GM18507 (cell line): ENCODE measurements around the gene FAM181B.

Source experiments
- DNase-seq: peaks from one replicate; pipeline ENCODE4 v3.0.0; 2011; ENCODE audit warnings: low read depth; ENCODE audit not compliant: insufficient read length; ENCODE audit errors: extremely low spot score
- FAIRE-seq: peaks from 2 replicates; lab custom pipeline; 2011; peaks lifted over from hg19 to GRCh38; lab: Jason Lieb, UNC

Gene FAM181B, protein sequence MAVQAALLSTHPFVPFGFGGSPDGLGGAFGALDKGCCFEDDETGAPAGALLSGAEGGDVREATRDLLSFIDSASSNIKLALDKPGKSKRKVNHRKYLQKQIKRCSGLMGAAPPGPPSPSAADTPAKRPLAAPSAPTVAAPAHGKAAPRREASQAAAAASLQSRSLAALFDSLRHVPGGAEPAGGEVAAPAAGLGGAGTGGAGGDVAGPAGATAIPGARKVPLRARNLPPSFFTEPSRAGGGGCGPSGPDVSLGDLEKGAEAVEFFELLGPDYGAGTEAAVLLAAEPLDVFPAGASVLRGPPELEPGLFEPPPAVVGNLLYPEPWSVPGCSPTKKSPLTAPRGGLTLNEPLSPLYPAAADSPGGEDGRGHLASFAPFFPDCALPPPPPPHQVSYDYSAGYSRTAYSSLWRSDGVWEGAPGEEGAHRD

DNA sequence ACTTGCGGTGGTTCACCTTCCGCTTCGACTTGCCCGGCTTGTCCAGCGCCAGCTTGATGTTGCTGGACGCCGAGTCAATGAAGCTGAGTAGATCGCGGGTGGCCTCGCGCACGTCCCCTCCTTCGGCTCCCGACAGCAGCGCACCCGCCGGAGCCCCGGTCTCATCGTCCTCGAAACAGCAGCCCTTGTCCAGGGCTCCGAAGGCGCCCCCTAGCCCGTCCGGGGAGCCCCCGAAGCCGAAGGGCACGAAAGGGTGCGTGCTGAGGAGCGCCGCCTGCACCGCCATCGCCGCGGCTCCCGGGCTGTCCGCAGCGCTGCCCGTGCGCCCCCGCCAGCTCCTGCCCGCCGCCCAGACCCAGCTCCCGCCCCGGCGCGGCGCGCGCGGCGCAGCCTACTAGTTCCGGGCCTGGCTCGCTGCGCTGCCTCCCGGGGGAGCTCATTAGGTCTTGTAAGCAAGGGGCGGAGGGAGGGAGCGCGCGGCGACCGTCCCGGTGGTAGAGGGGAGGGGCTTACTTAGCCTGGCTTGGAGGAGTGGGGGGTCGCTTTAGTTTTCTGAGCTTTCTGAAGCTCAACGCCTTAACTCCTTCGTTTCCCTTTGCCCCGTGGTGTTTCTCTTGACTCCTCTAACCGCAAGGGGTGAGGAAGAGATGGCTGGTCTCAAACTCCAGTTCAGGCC lies at the start of gene FAM181B:
FAM181B (minus strand) TSS at position 421 of the 676 bp plus-strand sequence; CDS start at position 286, 135 bp downstream.
- FAIRE-seq (no peak), DNase-seq (no peak)

DNA sequence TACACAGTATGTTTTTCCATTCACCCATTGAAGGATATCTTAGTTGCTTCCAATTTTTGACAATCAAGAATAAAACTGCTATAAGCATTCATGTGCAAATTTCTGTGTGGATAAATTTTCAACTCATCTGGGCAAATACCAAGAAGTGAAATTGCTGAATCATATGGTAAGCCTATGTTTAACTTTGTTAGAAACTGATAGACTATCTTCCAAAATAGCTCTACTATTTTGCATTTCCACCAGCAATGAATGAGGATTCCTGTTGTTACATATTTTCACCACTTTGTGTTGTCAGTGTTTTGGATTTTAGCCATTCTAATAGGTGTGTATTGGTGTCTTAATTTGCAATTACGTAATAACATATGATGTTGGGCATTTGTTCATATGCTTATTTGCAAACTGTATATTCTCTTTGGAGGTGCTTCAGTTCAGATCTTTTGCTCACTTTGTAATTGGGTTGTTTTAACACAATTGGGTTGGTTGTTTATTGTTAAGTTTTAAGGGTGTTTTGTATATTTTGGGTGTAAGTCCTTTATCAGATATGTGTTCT lies 49.2 kb upstream of the FAM181B start:
- FAIRE-seq, result no peak
- DNase-seq, result no peak

GRCh38 chr11:82778776-82779175 lies 45.1 kb upstream of the FAM181B start:
- FAIRE-seq (no peak), DNase-seq (no peak)

GRCh38 chr11:82776377-82776776 lies 42.7 kb upstream of the FAM181B start:
- DNase-seq (no peak), FAIRE-seq (no peak)

- peak; percentile 11 for DNase-seq
- peak; percentile 80 for FAIRE-seq
These were observed 42.2 kb upstream of the FAM181B start for GRCh38 chr11:82775736-82776346.

- FAIRE-seq, result no peak
- no peak for DNase-seq
These were observed 41.6 kb upstream of the FAM181B start for GRCh38 chr11:82775218-82775617.

DNA sequence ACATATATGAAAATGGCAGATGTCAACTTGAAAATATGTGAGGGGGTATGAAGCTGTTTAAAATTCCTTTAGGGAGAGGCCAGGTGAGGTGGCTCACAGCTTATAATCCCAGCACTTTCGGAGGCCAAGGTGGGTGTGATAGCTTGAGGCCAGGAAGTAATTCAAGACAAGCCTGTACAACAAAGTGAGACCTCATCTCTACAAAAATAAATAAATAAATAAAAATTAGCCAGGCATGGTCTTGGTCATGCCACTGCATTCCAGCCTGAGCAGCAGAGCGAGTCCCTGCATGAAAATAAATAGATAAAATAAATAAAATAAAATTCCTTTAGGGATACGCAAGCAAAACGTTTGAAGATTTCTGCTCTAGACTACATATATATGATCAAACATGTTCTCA lies 38.1 kb upstream of the FAM181B start:
- DNase-seq (no peak), FAIRE-seq (no peak)

DNA sequence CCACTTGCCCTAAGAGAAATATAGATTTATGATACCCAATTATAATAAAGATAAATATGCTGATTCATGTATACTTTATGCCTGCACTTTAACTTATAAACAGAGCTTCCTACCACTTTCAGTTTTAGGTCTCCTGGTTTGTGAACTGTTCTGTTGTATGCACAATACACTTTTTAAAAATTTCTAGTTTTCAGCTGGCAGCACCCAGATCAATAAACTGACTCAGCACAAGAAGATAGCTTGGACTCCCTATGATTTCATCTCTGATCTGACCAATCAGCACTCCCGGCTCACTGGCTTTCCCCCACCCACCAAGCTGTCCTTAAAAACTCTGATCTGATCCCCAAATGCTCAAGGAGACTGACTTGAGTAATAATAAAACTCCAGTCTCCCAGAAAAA lies 33.5 kb upstream of the FAM181B start:
- DNase-seq, result no peak

GRCh38 chr11:82765466-82766034 lies 31.9 kb upstream of the FAM181B start:
- DNase-seq, result no peak
- no peak for FAIRE-seq

More for the DNA sequence above, 33.5 kb upstream of the FAM181B start:
- FAIRE-seq, result no peak

GRCh38 chr11:82763167-82763566 lies 29.5 kb upstream of the FAM181B start:
- FAIRE-seq, result no peak

GRCh38 chr11:82759649-82760048 lies 26.0 kb upstream of the FAM181B start:
- FAIRE-seq, result no peak
- no peak for DNase-seq

More at GRCh38 chr11:82763167-82763566, 29.5 kb upstream of the FAM181B start:
- no peak for DNase-seq

GRCh38 chr11:82757660-82758357 lies 24.1 kb upstream of the FAM181B start:
- FAIRE-seq, result no peak

GRCh38 chr11:82756765-82757639 lies 23.3 kb upstream of the FAM181B start:
- FAIRE-seq (no peak), DNase-seq (no peak)

More at GRCh38 chr11:82757660-82758357, 24.1 kb upstream of the FAM181B start:
- no peak for DNase-seq

GRCh38 chr11:82754410-82754809 lies 20.7 kb upstream of the FAM181B start:
- FAIRE-seq, result no peak
- DNase-seq, result no peak

- FAIRE-seq, result no peak
These were observed 20.3 kb upstream of the FAM181B start for GRCh38 chr11:82753921-82754320.

GRCh38 chr11:82752801-82753200 lies 19.1 kb upstream of the FAM181B start:
- DNase-seq, result no peak
- no peak for FAIRE-seq

More at GRCh38 chr11:82753921-82754320, 20.3 kb upstream of the FAM181B start:
- DNase-seq, result no peak

- FAIRE-seq (no peak), DNase-seq (no peak)
These were observed 17.0 kb upstream of the FAM181B start for GRCh38 chr11:82750643-82751139.

DNA sequence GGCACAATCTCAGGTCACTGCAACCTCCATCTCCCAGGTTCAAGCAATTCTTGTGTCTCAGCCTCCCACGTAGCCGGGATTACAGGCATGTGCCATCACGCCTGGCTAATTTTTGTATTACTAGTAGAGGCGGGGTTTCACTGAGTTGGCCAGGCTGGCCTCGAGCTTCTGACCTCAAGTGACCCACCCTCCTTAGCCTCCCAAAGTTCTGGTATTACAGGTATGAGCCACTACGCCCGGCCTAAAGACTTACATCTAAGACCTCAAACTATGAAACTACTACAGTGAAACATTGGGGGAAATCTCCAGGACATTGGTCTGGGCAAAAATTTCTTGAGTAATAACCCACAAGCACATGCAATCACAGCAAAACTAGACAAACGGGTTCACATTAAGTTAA lies 13.8 kb upstream of the FAM181B start:
- no peak for FAIRE-seq

More for the DNA sequence above, 13.8 kb upstream of the FAM181B start:
- no peak for DNase-seq
